Breast epithelium (tissue), 3 donors: ENCODE results near the gene APRT.

ENCODE experiments used
- POLR2A ChIP-seq: fragments of 450-650 bp; IDR thresholded peaks from one replicate; pipeline ENCODE4 v1.6.1; 2016; ENCODE audit warnings: antibody characterized with exemption, mild to moderate bottlenecking, moderate library complexity
- TF ChIP-seq, protein P1 (sequence below), 3 donors: fragments of 450-650 bp; IDR thresholded peaks; one replicate each; pipeline ENCODE4 v1.5.1; 2016 to 2017; ENCODE audit warnings: antibody characterized with exemption in 3 of 3, mild to moderate bottlenecking in 3 of 3, moderate library complexity in 3 of 3

DNA sequence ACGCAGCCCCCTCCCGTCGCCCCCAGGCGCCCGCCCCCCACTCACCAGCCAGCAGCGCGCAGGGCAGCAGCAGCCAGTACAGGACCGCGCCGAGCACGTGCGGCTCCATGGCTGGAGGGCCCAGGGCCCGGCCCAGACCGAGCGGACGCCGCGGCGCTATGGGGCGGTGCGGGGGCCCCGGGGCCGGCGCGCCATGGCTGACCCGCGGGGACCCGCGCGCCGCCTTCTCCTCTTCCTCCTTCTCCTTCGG lies 26.9 kb downstream of the APRT start:
- TF ChIP-seq, protein P1, sequence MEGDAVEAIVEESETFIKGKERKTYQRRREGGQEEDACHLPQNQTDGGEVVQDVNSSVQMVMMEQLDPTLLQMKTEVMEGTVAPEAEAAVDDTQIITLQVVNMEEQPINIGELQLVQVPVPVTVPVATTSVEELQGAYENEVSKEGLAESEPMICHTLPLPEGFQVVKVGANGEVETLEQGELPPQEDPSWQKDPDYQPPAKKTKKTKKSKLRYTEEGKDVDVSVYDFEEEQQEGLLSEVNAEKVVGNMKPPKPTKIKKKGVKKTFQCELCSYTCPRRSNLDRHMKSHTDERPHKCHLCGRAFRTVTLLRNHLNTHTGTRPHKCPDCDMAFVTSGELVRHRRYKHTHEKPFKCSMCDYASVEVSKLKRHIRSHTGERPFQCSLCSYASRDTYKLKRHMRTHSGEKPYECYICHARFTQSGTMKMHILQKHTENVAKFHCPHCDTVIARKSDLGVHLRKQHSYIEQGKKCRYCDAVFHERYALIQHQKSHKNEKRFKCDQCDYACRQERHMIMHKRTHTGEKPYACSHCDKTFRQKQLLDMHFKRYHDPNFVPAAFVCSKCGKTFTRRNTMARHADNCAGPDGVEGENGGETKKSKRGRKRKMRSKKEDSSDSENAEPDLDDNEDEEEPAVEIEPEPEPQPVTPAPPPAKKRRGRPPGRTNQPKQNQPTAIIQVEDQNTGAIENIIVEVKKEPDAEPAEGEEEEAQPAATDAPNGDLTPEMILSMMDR (IDR thresholded peaks at IDR 0.05), result no peak
- no peak for TF ChIP-seq POLR2A
